ENCODE results near the gene HECTD4.
"Not testable (repeated sequence)": the region's sequence is repeated elsewhere in the genome, so short reads cannot be mapped to it uniquely, and the experiment has no call there.

Gene HECTD4

GRCh38 chr12:112401903-112402498 is 19.8 kb upstream of the HECTD4 start:
- no peak overlapping the region for H3K4me3 ChIP-seq (ENCODE audit: low read depth, low read length)
- in situ Hi-C loops (cut with HindIII; ENCODE audit: low sequenced_read_pairs): no loop called here
- no peak for DNase-seq (ENCODE audit: low read depth, low spot score)
- TF ChIP-seq CTCF (IDR thresholded peaks at IDR 0.05; ENCODE audit: low read depth, low read length): no peak

DNA sequence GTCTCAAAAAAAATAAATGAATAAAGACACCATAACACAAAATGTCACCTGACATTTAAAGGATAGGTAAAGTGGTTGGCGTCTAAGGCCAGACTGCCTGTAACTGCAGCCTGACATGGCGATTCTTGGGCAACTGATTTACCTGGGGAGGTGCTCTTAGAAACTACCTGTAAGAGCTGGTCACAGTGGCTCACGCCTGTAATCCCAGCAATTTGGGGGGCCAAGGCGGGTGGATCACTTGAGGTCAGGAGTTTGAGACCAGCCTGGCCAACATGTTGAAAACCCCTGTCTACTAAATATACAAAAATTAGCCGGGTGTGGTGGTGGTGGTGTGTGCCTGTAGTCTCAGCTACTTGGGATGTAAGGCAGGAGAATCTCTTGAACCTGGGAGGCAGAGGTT is 18.8 kb upstream of the HECTD4 start:
- in situ Hi-C loops (cut with HindIII; ENCODE audit: low sequenced_read_pairs): no loop called here
- no peak for TF ChIP-seq CTCF (IDR thresholded peaks at IDR 0.05; ENCODE audit: low read depth, low read length)
- no peak for DNase-seq (ENCODE audit: low read depth, low spot score)
- no peak overlapping the region for H3K4me3 ChIP-seq (ENCODE audit: low read depth, low read length)

GRCh38 chr12:112393328-112393727 is 11.1 kb upstream of the HECTD4 start:
- in situ Hi-C loops (cut with HindIII; ENCODE audit: low sequenced_read_pairs): no loop called here
- DNase-seq (ENCODE audit: low read depth, low spot score): no peak
- no peak overlapping the region for H3K4me3 ChIP-seq (ENCODE audit: low read depth, low read length)
- no peak for TF ChIP-seq CTCF (IDR thresholded peaks at IDR 0.05; ENCODE audit: low read depth, low read length)

DNA sequence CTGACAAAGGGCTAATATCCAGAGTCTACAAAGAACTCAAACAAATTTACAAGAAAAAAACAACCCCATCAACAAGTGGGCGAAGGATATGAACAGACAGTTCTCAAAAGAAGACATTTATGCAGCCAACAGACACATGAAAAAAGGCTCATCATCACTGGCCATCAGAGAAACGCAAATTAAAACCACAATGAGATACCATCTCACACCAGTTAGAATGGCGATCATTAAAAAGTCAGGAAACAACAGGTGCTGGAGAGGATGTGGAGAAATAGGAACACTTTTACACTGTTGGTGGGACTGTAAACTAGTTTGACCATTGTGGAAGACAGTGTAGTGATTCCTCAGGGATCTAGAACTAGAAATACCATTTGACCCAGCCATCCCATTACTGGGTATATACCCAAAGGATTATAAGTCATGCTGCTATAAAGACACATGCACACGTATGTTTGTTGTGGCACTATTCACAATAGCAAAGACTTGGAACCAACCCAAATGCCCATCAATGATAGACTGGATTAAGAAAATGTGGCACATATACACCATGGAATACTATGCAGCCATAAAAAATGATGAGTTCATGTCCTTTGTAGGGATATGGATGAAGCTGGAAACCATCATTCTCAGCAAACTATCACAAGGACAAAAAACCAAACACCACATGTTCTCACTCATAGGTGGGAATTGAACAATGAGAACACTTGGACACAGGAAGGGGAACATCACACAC is 7.9 kb upstream of the HECTD4 start:
- H3K4me3 ChIP-seq (ENCODE audit: low read depth, low read length); in situ Hi-C loops (cut with HindIII; ENCODE audit: low sequenced_read_pairs); DNase-seq (ENCODE audit: low read depth, low spot score): not testable (repeated sequence)

GRCh38 chr12:112389228-112389627 is 7.0 kb upstream of the HECTD4 start:
- in situ Hi-C loops (cut with HindIII; ENCODE audit: low sequenced_read_pairs): no loop called here
- TF ChIP-seq CTCF (IDR thresholded peaks at IDR 0.05; ENCODE audit: low read depth, low read length): no peak
- no peak for DNase-seq (ENCODE audit: low read depth, low spot score)
- no peak overlapping the region for H3K4me3 ChIP-seq (ENCODE audit: low read depth, low read length)

DNA sequence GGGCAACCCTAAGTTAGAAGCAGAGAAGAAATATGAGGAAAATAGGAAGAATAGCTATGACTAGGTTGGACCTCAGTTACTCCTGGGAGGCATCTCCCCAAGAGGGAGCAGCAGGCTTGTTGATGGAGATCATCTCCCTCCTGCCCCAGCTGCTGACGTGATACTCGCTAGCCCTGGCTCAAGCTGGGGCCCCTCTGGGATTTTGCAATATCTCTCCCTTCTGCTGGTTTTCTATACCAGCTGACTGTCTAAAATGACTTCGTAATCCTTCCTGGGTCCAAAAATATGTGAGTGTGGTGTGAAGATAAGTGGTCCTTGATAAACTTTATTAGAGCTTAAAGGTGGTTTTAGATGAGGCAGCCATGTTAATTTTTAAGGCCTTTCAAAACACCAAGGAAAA is 4.5 kb upstream of the HECTD4 start:
- TF ChIP-seq CTCF (IDR thresholded peaks at IDR 0.05; ENCODE audit: low read depth, low read length): no peak
- in situ Hi-C loops (cut with HindIII; ENCODE audit: low sequenced_read_pairs): no loop called here

GRCh38 chr12:112382866-112383265 is 635 bp upstream of the HECTD4 start:
- DNase-seq (ENCODE audit: low read depth, low spot score): no peak
- in situ Hi-C loops (cut with HindIII; ENCODE audit: low sequenced_read_pairs): no loop called here
- no peak for TF ChIP-seq CTCF (IDR thresholded peaks at IDR 0.05; ENCODE audit: low read depth, low read length)
- peak overlapping the region; percentile 52 for H3K4me3 ChIP-seq (ENCODE audit: low read depth, low read length)

More for the DNA sequence above, 4.5 kb upstream of the HECTD4 start:
- H3K4me3 ChIP-seq (ENCODE audit: low read depth, low read length): no peak overlapping the region
- DNase-seq (ENCODE audit: low read depth, low spot score): no peak
